SK-N-SH treated with all-trans-retinoic acid at 6 μM for 48 hours (cell line): ENCODE data around the gene CORO6.

Experiments used
- ATAC-seq: fragments of 200-7000 bp; cut with Tn5 transposase; 3 replicates; pipeline ENCODE4 v1.9.1; 2020; ENCODE audit warnings: mild to moderate bottlenecking, moderate library complexity
- ARNTL ChIP-seq: fragments of 450-650 bp; formaldehyde crosslinking; IDR thresholded peaks from 2 replicates; pipeline ENCODE4 v1.5.0; 2020; ENCODE audit warnings: low read depth, mild to moderate bottlenecking, moderate library complexity, borderline replicate concordance
- BACH2 ChIP-seq: fragments of 250-450 bp; sonication (Bioruptor Pico); IDR thresholded peaks from 2 replicates; pipeline ENCODE4 v1.9.0; 2021; ENCODE audit warnings: mild to moderate bottlenecking, borderline replicate concordance
- CSDC2 ChIP-seq: fragments of 250-450 bp; sonication (Bioruptor Pico); IDR thresholded peaks from 2 replicates; pipeline ENCODE4 v1.5.0; 2020; ENCODE audit warnings: mild to moderate bottlenecking, moderate library complexity
- ESRRG ChIP-seq: fragments of 250-450 bp; sonication (Bioruptor Pico); IDR thresholded peaks from 2 replicates; pipeline ENCODE4 v1.6.1; 2021; ENCODE audit warnings: mild to moderate bottlenecking
- GLIS3 ChIP-seq: fragments of 250-450 bp; sonication (Bioruptor Pico); IDR thresholded peaks from 2 replicates; pipeline ENCODE4 v1.5.0; 2020; ENCODE audit warnings: mild to moderate bottlenecking, moderate library complexity
- ISL1 ChIP-seq: fragments of 250-450 bp; sonication (Bioruptor Pico); IDR thresholded peaks from 2 replicates; pipeline ENCODE4 v2.1.2; 2022; ENCODE audit warnings: mild to moderate bottlenecking, moderate library complexity
- OSR1 ChIP-seq: fragments of 250-450 bp; sonication (Bioruptor Pico); IDR thresholded peaks from 2 replicates; pipeline ENCODE4 v1.8.0; 2022; ENCODE audit warnings: moderate library complexity, mild to moderate bottlenecking, inconsistent platforms
- PPARA ChIP-seq: fragments of 250-450 bp; sonication (Bioruptor Pico); IDR thresholded peaks from 2 replicates; pipeline ENCODE4 v1.5.0; 2020; ENCODE audit warnings: mild to moderate bottlenecking, borderline replicate concordance
- RARB ChIP-seq: fragments of 250-450 bp; sonication (Bioruptor Pico); IDR thresholded peaks from 2 replicates; pipeline ENCODE4 v1.8.0; 2021; ENCODE audit warnings: mild to moderate bottlenecking, moderate library complexity
- SNAI2 ChIP-seq: fragments of 250-450 bp; sonication (Bioruptor Pico); IDR thresholded peaks from 2 replicates; pipeline ENCODE4 v1.5.0; 2020; ENCODE audit warnings: mild to moderate bottlenecking, moderate library complexity
- TCF4 ChIP-seq: fragments of 250-450 bp; sonication (Bioruptor Pico); IDR thresholded peaks from 2 replicates; pipeline ENCODE4 v1.8.0; 2021; ENCODE audit warnings: mild to moderate bottlenecking, moderate library complexity, borderline replicate concordance
- TOX ChIP-seq: fragments of 250-450 bp; sonication (Bioruptor Pico); IDR thresholded peaks from 2 replicates; pipeline ENCODE4 v1.8.0; 2021; ENCODE audit warnings: mild to moderate bottlenecking, moderate library complexity, borderline replicate concordance
- ZC3H10 ChIP-seq: fragments of 250-450 bp; sonication (Bioruptor Pico); IDR thresholded peaks from 2 replicates; pipeline ENCODE4 v1.5.1; 2021; ENCODE audit warnings: mild to moderate bottlenecking, moderate library complexity
- ZFP3 ChIP-seq: fragments of 250-450 bp; sonication (Bioruptor Pico); IDR thresholded peaks from 2 replicates; pipeline ENCODE4 v1.5.0; 2020; ENCODE audit warnings: mild to moderate bottlenecking, moderate library complexity
- ZFP30 ChIP-seq: fragments of 450-650 bp; formaldehyde crosslinking; IDR thresholded peaks from 2 replicates; pipeline ENCODE4 v1.5.0; 2022; ENCODE audit warnings: mild to moderate bottlenecking, moderate library complexity
- ZNF565 ChIP-seq: fragments of 450-650 bp; formaldehyde crosslinking; conservative IDR thresholded peaks from 2 replicates; pipeline ENCODE4 v1.5.0; 2020; ENCODE audit warnings: low read depth, mild to moderate bottlenecking, moderate library complexity
- ZNF70 ChIP-seq: fragments of 450-650 bp; formaldehyde crosslinking; IDR thresholded peaks from 2 replicates; pipeline ENCODE4 v1.5.0; 2020; ENCODE audit warnings: mild to moderate bottlenecking, moderate library complexity
- ZNF8 ChIP-seq: fragments of 450-650 bp; formaldehyde crosslinking; IDR thresholded peaks from 2 replicates; pipeline ENCODE4 v1.5.0; 2020; ENCODE audit warnings: mild to moderate bottlenecking, moderate library complexity
- TF ChIP-seq, protein P1 (sequence below): fragments of 250-450 bp; sonication (Bioruptor Pico); IDR thresholded peaks from 2 replicates; pipeline ENCODE4 v1.5.1; 2021; ENCODE audit warnings: mild to moderate bottlenecking, moderate library complexity
- TF ChIP-seq, protein P2 (sequence below): fragments of 250-450 bp; sonication (Bioruptor Pico); IDR thresholded peaks from 2 replicates; pipeline ENCODE4 v1.5.1; 2020; ENCODE audit warnings: low read depth, mild to moderate bottlenecking, moderate library complexity
- TF ChIP-seq, protein P3 (sequence below): fragments of 250-450 bp; sonication (Bioruptor Pico); IDR thresholded peaks from 2 replicates; pipeline ENCODE4 v1.8.0; 2020; ENCODE audit warnings: mild to moderate bottlenecking, moderate library complexity, borderline replicate concordance
- TF ChIP-seq, protein P4 (sequence below): fragments of 250-450 bp; sonication (Bioruptor Pico); IDR thresholded peaks from 2 replicates; pipeline ENCODE4 v1.5.0; 2020; ENCODE audit warnings: mild to moderate bottlenecking, moderate library complexity

CORO6 gene

DNA sequence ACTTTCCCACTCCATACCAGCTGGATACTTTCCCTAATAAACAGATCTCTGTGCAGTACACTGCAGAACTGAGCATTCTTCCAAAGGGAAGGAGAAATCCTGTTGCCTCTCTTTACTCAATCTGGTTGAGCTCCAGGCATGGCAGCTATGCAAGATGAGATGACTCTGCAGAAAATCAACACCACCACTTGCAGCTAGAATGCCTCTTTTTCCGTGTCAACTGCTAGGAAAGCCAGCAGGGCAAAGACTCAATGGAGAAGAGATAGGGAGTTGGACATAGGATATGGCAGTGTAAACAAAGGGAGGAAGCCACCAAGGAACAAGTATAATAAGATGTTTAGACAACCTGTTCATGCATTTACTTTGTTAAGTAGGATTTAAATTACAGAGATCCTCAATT is 40.4 kb upstream of the CORO6 start:
- no peak; the same call in 2 of the 3 replicates for ATAC-seq
- no peak for TF ChIP-seq SNAI2 (CRISPR knock-in tag)
- TF ChIP-seq, protein P1, sequence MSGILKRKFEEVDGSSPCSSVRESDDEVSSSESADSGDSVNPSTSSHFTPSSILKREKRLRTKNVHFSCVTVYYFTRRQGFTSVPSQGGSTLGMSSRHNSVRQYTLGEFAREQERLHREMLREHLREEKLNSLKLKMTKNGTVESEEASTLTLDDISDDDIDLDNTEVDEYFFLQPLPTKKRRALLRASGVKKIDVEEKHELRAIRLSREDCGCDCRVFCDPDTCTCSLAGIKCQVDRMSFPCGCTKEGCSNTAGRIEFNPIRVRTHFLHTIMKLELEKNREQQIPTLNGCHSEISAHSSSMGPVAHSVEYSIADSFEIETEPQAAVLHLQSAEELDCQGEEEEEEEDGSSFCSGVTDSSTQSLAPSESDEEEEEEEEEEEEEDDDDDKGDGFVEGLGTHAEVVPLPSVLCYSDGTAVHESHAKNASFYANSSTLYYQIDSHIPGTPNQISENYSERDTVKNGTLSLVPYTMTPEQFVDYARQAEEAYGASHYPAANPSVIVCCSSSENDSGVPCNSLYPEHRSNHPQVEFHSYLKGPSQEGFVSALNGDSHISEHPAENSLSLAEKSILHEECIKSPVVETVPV = no peak
- TF ChIP-seq CSDC2 (CRISPR knock-in tag) = no peak
- TF ChIP-seq, protein P2, sequence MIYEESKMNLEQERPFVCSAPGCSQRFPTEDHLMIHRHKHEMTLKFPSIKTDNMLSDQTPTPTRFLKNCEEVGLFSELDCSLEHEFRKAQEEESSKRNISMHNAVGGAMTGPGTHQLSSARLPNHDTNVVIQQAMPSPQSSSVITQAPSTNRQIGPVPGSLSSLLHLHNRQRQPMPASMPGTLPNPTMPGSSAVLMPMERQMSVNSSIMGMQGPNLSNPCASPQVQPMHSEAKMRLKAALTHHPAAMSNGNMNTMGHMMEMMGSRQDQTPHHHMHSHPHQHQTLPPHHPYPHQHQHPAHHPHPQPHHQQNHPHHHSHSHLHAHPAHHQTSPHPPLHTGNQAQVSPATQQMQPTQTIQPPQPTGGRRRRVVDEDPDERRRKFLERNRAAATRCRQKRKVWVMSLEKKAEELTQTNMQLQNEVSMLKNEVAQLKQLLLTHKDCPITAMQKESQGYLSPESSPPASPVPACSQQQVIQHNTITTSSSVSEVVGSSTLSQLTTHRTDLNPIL = no peak
- no peak for TF ChIP-seq ESRRG (CRISPR knock-in tag)
- TF ChIP-seq ZNF70 (CRISPR knock-in tag) = no peak
- TF ChIP-seq, protein P3, sequence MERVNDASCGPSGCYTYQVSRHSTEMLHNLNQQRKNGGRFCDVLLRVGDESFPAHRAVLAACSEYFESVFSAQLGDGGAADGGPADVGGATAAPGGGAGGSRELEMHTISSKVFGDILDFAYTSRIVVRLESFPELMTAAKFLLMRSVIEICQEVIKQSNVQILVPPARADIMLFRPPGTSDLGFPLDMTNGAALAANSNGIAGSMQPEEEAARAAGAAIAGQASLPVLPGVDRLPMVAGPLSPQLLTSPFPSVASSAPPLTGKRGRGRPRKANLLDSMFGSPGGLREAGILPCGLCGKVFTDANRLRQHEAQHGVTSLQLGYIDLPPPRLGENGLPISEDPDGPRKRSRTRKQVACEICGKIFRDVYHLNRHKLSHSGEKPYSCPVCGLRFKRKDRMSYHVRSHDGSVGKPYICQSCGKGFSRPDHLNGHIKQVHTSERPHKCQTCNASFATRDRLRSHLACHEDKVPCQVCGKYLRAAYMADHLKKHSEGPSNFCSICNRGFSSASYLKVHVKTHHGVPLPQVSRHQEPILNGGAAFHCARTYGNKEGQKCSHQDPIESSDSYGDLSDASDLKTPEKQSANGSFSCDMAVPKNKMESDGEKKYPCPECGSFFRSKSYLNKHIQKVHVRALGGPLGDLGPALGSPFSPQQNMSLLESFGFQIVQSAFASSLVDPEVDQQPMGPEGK = no peak
- TF ChIP-seq RARB (CRISPR knock-in tag) = no peak
- no peak for TF ChIP-seq ZC3H10 (CRISPR knock-in tag)

DNA sequence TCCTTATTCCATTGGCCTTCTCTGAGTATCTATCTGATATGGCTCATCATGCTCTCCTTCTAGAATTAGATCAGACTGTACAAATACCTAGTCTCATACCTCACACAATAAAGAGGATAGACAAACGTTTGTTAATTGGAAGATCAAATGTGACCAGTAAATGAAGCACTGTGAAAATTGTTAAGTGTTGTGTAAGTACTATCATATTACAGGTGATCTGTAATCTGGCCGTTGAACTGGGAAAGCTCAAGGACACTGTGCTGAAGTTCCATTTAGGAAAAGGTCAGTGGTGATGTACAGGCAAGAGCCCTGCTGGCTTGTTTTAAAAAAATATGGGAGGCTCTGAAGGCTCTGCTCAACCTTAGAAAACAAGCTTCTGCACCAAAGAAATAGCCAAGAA is 38.5 kb upstream of the CORO6 start:
- TF ChIP-seq TOX (CRISPR knock-in tag) = no peak
- no peak for TF ChIP-seq BACH2
- TF ChIP-seq ISL1 (CRISPR knock-in tag) = no peak
- no peak for TF ChIP-seq ZFP30 (CRISPR knock-in tag)
- TF ChIP-seq ESRRG (CRISPR knock-in tag) = no peak
- no peak for TF ChIP-seq SNAI2 (CRISPR knock-in tag)
- TF ChIP-seq OSR1 = no peak
- no peak for TF ChIP-seq ZNF8
- TF ChIP-seq CSDC2 (CRISPR knock-in tag) = no peak
- TF ChIP-seq, protein P1 = no peak
- TF ChIP-seq ARNTL (CRISPR knock-in tag) = no peak
- TF ChIP-seq ZNF565 (CRISPR knock-in tag) = no peak
- TF ChIP-seq RARB (CRISPR knock-in tag) = no peak
- TF ChIP-seq ZFP3 (CRISPR knock-in tag) = no peak
- TF ChIP-seq PPARA (CRISPR knock-in tag) = no peak
- TF ChIP-seq, all 23 proteins: peak for 0
- ATAC-seq = no peak

DNA sequence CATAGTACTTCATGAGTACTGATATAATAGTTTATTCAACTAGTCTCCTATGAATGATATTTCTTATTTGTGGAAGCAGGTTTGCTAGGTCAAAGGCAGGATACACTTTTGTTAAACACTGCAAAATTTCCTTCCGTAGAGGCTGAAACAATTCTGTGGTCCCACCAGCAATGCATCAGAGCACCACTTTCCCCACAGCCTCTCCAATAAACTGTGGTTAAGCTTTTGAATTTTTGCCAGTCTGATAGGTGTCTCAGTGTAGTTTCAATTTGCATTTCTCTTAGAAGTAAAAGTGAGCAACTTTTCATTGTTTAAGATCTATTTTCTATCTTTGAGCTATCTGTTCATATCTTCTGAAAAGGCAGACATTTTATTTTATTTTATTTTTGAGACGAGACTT is 36.4 kb upstream of the CORO6 start:
- TF ChIP-seq, protein P4, sequence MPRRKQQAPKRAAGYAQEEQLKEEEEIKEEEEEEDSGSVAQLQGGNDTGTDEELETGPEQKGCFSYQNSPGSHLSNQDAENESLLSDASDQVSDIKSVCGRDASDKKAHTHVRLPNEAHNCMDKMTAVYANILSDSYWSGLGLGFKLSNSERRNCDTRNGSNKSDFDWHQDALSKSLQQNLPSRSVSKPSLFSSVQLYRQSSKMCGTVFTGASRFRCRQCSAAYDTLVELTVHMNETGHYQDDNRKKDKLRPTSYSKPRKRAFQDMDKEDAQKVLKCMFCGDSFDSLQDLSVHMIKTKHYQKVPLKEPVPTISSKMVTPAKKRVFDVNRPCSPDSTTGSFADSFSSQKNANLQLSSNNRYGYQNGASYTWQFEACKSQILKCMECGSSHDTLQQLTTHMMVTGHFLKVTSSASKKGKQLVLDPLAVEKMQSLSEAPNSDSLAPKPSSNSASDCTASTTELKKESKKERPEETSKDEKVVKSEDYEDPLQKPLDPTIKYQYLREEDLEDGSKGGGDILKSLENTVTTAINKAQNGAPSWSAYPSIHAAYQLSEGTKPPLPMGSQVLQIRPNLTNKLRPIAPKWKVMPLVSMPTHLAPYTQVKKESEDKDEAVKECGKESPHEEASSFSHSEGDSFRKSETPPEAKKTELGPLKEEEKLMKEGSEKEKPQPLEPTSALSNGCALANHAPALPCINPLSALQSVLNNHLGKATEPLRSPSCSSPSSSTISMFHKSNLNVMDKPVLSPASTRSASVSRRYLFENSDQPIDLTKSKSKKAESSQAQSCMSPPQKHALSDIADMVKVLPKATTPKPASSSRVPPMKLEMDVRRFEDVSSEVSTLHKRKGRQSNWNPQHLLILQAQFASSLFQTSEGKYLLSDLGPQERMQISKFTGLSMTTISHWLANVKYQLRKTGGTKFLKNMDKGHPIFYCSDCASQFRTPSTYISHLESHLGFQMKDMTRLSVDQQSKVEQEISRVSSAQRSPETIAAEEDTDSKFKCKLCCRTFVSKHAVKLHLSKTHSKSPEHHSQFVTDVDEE = no peak
- TF ChIP-seq TCF4 (CRISPR knock-in tag) (no peak), ARNTL (CRISPR knock-in tag) (no peak)
- TF ChIP-seq, all 23 proteins: peak for 0
- no peak for ATAC-seq

DNA sequence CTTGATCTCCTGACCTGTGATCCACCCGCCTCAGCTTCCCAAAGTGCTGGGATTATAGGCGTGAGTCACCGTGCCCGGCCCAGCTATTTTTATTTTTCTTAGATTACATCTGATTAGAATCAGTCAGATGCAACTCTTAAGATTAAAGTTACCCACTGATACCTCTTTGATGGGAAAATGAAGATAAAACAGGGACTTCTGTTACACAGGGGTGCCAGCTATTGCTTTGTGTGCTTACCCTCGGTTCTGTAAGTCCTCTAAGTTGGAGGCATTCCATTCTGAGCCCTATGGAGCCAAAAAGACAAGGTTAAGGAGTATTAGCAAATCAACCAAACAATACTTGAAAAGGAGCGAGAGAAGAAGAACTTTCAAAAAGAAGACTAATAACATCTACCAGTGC is 32.6 kb upstream of the CORO6 start:
- no peak for ATAC-seq
- TF ChIP-seq ESRRG (CRISPR knock-in tag) = no peak
- TF ChIP-seq, protein P3 = no peak
- TF ChIP-seq ZNF70 (CRISPR knock-in tag) = no peak
- no peak for TF ChIP-seq GLIS3 (CRISPR knock-in tag)
- no peak for TF ChIP-seq BACH2
- TF ChIP-seq ZNF8 = no peak
- TF ChIP-seq ZFP30 (CRISPR knock-in tag) = no peak
- TF ChIP-seq, protein P2 = no peak
